NAMALWA (cell line): Measurements from ENCODE around the gene EGR2.

Source experiments
- DNase-seq: peaks from one replicate; pipeline ENCODE4 v3.0.0-alpha.2; 2015; ENCODE audit warnings: low spot score

Gene EGR2

GRCh38 chr10:62817766-62818425, 1.7 kb upstream of the EGR2 start:
- peak; percentile 82 for DNase-seq

DNA sequence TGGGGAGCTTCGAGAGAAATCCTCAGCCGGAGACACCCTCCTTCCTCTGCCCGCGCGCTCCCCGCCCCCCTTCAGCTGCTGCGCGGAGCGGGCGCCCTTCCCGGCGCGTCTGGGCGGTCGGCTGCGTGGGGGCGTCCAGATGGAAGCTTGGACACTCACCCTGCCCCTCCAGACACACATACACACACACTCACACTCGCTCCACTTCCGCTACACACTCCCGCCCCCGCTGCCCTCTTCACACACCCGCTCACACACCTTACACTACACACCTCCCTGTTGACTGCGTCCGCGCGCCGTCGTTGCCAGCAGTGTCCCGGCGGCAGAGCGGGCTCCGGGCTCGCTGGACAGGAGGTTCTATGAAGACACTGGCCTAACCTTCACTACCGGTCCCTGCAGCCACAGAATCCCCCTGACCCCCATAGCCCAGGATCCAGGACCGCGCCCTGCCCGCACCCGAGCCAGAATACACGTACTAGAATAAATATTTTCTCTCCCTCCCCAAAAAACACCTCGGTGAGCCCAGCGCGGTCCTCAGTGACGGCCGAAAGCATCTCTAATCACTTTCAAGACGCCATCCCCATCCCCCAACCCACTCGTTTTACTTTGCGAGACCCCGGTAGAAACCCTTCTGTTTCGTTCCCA, 1.1 kb upstream of the EGR2 start:
- no peak for DNase-seq

GRCh38 chr10:62816076-62816330, 163 bp downstream of the EGR2 start:
- no peak for DNase-seq

DNA sequence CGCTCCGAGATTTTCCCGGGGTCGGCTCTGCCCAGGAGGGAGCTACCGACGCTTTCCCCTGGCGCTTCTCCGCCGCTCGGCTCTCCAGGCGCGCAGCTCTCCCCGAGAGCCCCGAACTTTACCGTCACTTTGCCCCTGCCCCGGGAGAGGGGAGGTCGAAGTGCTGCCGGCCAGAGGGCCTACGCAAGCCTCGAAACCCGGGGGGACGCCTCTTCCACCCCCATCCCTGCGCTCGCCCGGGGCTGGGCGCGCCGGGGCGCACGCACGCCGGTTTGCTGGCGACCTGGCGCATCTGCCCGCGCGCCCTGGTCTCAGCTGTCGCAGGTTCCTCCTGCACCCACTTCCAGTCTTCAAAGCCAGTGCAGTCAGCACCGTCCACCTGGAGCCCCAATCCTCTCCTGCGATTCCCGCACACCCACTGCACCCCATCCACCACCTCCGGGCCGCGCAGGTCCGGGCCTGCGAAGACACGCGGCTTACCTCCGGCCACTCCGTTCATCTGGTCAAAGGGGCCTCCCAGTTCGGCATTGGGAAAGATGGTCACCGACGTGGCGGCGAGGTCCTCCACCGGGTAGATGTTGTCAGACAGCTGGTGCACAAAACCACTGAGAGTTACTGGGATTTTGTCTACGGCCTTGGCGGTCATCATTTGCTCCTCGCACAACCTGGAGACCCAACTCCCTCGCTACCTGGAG, 638 bp downstream of the EGR2 start:
- no peak for DNase-seq

DNA sequence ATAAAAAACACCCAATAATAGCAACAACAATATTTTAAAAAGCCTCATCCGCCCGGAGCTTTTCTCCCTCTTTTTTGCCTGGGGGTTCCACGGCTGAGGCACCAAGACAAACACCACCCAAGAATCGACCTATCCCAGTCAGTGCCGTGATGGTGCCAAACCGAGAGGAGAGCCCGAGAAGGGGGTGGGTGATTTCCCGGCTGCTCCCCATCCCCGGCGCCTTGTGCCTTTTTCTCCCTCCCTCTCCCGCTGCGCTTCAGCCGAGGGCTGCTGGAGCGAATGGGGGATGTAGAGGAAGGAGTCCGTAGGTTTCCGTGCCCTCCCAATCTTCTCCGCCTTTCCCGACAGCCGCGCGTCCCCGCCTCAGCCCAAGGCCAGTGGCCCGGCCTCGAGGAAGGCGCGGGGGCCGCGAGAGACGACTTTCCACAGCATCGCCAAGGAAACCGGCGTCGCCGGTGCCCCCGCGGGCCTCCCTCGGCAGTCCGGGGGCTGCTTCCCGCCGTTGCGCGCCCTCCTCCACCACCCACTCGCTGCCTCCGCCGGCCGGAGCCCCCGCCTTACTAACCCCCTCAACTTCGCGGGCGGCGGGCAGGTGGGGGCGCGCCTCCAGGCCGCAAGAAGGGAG, 1.3 kb downstream of the EGR2 start:
- DNase-seq = no peak

DNA sequence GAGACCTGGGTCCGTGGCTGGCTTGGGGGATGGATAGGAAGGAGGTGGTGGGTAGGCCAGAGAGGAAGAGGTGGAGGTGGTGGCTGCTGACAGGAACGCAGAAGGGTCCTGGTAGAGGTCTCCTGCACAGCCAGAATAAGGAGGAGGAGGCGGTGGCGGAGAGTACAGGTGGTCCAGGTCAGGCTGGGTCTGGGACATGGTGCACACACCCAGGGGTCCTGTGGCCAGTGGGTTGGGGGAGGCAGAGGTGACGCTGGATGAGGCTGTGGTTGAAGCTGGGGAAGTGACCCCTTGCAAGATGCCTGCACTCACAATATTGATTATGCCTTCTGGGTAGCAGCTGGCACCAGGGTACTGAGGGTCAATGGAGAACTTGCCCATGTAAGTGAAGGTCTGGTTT, 2.2 kb downstream of the EGR2 start:
- no peak for DNase-seq

- no peak for DNase-seq
Observed at GRCh38 chr10:62813453-62813852, 2.7 kb downstream of the EGR2 start.

DNA sequence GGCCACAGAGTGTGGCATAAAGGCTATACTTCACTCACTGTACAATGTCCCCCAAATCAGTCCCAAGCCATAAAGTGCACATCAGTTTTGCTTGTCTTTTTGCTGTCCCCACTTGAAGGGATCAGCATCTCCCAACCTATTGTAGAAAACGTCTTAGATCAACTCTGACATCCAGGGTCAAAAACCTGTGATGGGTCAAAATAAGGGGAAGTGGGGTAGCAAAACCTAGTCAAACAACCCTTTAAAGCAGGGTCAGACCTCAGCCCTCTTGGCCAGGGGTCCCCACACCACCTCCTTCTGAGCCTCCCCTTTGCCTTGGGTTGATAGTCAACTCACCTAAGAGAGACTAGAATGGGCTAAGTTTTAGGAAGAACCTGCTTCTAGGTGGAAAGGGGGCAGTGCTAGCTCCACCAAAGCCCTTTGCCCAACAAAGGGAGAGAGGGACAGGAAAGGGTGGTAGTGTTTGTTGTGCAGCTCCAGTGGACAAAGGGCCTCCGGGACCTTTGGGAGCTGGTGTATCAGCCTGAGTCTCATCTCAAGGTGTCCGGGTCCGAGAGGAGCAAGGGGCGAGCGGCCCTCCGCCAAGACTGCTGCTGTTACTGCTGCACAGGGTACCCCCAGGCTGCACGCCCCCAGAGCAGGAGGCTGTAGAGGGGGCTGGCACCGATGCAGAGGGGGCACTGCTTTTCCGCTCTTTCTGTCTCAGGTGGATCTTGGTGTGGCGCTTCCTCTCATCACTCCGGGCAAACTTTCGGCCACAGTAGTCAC, 3.3 kb downstream of the EGR2 start:
- DNase-seq = no peak

DNA sequence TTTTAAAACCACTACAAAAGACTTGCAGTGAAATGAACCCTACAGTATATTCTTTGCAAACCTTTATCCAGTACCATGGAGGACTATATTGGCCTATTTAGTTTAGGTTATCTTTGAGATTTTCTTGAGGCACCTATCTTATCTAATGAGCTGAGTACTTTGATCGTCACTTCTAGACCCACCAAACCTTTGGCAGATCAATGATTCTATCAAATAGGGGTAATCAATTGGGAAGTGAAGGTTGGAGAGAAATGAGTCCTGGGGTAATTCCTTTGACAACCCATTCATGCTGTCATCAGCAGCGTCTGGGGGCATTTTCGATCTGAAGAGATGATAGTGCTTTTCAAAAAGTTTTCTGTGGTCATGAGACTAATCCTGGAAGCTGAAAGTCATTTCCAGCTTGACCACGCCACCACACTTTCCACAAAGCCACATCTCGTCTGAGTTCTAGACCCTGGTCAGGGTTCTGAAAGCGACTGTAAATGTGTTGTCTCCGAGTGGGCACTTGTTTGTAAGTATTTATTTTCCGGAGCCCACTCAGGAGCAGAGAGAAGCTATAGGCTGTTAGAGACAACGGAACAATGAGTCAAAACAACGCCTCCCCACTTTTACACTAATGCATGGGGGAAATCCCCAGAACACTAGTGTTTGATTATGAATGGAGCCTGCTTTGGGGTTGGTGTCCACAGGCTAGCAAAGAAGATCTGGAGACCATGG, 4.8 kb downstream of the EGR2 start:
- DNase-seq = no peak

GRCh38 chr10:62810156-62810902, 5.8 kb downstream of the EGR2 start:
- DNase-seq = no peak

- DNase-seq = peak; percentile 23
Observed at GRCh38 chr10:62806251-62806650, 9.9 kb downstream of the EGR2 start.

DNA sequence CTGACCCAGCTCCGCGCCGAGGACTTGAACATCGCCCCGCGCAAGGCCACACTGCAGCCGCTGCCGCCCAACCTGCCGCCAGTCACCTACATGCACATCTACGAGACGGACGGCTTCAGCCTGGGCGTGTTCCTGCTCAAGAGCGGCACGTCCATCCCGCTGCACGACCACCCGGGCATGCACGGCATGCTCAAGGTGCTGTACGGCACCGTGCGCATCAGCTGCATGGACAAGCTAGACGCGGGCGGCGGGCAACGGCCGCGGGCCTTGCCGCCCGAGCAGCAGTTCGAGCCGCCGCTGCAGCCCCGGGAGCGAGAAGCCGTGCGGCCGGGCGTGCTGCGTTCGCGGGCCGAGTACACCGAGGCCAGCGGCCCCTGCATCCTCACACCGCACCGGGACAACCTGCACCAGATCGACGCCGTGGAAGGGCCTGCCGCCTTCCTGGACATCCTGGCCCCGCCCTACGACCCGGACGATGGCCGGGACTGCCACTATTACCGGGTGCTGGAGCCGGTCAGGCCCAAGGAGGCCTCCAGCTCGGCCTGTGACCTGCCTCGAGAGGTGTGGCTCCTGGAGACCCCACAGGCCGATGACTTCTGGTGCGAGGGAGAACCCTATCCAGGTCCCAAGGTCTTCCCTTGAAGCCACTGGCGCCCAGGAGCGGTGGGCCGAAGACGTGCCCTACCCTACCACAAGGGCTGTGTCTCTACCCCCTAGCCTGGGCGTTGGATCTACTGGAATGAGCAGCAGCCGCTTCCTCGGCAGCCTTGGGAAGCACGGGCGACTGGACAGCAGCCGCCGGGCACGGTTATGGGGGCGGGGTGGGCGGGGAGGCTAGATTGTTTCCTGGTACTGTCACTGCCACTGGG, 10.7 kb downstream of the EGR2 start:
- DNase-seq = peak; percentile 26

- DNase-seq = peak; percentile 91
Observed at GRCh38 chr10:62804356-62805230, 11.6 kb downstream of the EGR2 start, which contains the start of gene ADO. Gene ADO (plus strand): TSS chr10:62804720. CDS start chr10:62805060, 340 bp downstream.

GRCh38 chr10:62803724-62804355, 12.3 kb downstream of the EGR2 start:
- DNase-seq = no peak

- DNase-seq = no peak
Observed at GRCh38 chr10:62801871-62802270, 14.3 kb downstream of the EGR2 start.

DNA sequence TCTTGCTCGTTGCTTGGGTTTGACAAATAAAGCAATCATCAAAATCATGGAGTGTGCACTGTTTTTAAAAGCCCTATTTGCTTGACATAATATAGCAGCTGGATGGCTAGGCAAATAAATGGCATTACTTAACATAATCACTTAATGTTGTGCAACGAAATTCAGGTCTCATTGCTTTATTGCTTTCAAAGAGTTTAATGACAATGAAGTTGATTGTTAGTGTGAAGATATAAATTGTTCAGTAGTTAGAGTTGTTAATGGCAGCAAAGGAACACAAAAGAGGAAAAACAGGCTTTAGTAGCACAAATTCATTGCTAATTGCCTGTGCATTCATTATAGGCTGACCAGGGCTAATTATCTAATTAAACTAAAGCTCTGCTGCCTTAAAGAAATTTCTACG, 19.3 kb downstream of the EGR2 start:
- DNase-seq = no peak

GRCh38 chr10:62795762-62796161, 20.4 kb downstream of the EGR2 start:
- no peak for DNase-seq

- no peak for DNase-seq
Observed at GRCh38 chr10:62795100-62795499, 21.1 kb downstream of the EGR2 start.
